ENCODE results near the gene HBG2. TPM values are rescaled to one million over a fixed set of nuclear protein-coding genes. Genes with fewer than 3 reads are reported as not detected.

The HBG2 gene
- total and polyA plus RNA-seq, 2 of the 13 experiments (the other 11 are each of a cell fraction or from before 2014, with no cell fraction given) = not detected

DNA sequence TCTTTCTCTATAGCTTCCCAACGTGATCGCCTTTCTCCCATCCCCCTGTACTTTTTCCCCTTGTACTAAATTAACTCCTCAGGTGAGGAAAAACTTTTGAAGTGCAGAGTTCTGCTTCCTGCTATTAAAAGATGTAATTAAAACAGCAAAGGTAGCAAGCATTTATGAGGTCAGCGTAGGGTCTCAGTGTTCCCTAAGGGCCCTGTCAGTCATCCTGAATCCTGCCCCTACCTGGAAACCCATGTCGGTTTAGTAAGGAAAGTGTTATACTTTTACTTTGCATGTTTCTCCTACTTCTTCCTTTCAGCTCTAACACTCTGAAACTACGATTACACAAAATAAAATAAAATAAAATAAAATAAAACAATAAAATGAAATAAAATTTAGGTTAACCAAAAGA is 26.5 kb downstream of the HBG2 start:
- H3K4me2 ChIP-seq (ENCODE audit: low read depth, low read length) = no peak overlapping the region
- H4K20me1 ChIP-seq (ENCODE audit: insufficient read depth, low read length) = no peaks in the 10 kb centered on the region
- FAIRE-seq (no peak), DNase-seq (ENCODE audit: low spot score) (no peak), ATAC-seq (no peak)
- no peaks in the 10 kb centered on the region for H3K9me3 ChIP-seq (ENCODE audit: low read length)
- CTCF ChIA-PET (ENCODE audit: low intra/inter-chr PET ratio, low total read pairs) = no interaction called here
- H3K79me2 ChIP-seq (ENCODE audit: insufficient read depth, low read length) = no peaks in the 10 kb centered on the region
- H3K9ac ChIP-seq (ENCODE audit: insufficient read depth, low read depth, low read length) = no peak overlapping the region
- H2AFZ ChIP-seq (ENCODE audit: low read length) = no peak overlapping the region
- H3K4me3 ChIP-seq (replicated peaks in 1 of 3; ENCODE audit: insufficient read depth in 1 of 3, low read depth in 2 of 3, low read length in 3 of 3) = no peak overlapping the region
- no peak overlapping the region for H3K27ac ChIP-seq (ENCODE audit: extremely low read length, insufficient read depth, low read length)
- TF ChIP-seq, protein P1, sequence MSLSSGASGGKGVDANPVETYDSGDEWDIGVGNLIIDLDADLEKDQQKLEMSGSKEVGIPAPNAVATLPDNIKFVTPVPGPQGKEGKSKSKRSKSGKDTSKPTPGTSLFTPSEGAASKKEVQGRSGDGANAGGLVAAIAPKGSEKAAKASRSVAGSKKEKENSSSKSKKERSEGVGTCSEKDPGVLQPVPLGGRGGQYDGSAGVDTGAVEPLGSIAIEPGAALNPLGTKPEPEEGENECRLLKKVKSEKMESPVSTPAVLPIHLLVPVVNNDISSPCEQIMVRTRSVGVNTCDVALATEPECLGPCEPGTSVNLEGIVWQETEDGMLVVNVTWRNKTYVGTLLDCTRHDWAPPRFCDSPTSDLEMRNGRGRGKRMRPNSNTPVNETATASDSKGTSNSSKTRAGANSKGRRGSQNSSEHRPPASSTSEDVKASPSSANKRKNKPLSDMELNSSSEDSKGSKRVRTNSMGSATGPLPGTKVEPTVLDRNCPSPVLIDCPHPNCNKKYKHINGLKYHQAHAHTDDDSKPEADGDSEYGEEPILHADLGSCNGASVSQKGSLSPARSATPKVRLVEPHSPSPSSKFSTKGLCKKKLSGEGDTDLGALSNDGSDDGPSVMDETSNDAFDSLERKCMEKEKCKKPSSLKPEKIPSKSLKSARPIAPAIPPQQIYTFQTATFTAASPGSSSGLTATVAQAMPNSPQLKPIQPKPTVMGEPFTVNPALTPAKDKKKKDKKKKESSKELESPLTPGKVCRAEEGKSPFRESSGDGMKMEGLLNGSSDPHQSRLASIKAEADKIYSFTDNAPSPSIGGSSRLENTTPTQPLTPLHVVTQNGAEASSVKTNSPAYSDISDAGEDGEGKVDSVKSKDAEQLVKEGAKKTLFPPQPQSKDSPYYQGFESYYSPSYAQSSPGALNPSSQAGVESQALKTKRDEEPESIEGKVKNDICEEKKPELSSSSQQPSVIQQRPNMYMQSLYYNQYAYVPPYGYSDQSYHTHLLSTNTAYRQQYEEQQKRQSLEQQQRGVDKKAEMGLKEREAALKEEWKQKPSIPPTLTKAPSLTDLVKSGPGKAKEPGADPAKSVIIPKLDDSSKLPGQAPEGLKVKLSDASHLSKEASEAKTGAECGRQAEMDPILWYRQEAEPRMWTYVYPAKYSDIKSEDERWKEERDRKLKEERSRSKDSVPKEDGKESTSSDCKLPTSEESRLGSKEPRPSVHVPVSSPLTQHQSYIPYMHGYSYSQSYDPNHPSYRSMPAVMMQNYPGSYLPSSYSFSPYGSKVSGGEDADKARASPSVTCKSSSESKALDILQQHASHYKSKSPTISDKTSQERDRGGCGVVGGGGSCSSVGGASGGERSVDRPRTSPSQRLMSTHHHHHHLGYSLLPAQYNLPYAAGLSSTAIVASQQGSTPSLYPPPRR (CRISPR knock-in tag; IDR thresholded peaks at IDR 0.05; ENCODE audit: borderline replicate concordance) = no peak
- TF ChIP-seq KLF15 (CRISPR knock-in tag; IDR thresholded peaks at IDR 0.05; ENCODE audit: borderline replicate concordance) = no peak
- intact Hi-C loops (cut with micrococcal nuclease; ENCODE audit: unreplicated experiment) = no loop called here
- POLR2A ChIA-PET = no interaction called here
- BruUV-seq (replicated peaks) = no TSS peak
- H3K27me3 ChIP-seq (ENCODE audit: control insufficient read depth in 1 of 2, insufficient read depth in 2 of 2, low read length in 2 of 2) = peaks cover 0 to 3% of the 10 kb centered on the region in 2 experiments; a peak in 1 of 5 replicates
- under 1% methylated on average over 5 of the region's 5 CpGs for WGBS (ENCODE audit: low lambda C conversion rate)
- no peaks in the 10 kb centered on the region for H3K36me3 ChIP-seq (replicated peaks in 1 of 2; ENCODE audit: control insufficient read depth in 1 of 2, insufficient read depth in 2 of 2, low read length in 2 of 2)
- no peaks in the 10 kb centered on the region for H3K4me1 ChIP-seq (ENCODE audit: insufficient read depth, low read length)
- in situ Hi-C loops (cut with HindIII; ENCODE audit: extremely low pct_ligation_motif_present, low pct_unique_long_range_greater_than_20kb) = no loop called here

DNA sequence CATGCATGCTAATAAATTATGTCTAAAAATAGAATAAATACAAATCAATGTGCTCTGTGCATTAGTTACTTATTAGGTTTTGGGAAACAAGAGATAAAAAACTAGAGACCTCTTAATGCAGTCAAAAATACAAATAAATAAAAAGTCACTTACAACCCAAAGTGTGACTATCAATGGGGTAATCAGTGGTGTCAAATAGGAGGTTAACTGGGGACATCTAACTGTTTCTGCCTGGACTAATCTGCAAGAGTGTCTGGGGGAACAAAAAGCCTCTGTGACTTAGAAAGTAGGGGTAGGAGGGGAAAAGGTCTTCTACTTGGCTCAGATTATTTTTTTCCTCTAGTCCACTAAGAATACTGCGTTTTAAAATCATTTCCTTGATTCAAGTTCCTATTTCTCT is 26.9 kb downstream of the HBG2 start:
- Histone ChIP-seq H3K9ac (ENCODE audit: insufficient read depth, low read depth, low read length) (no peak overlapping the region), H4K20me1 (ENCODE audit: insufficient read depth, low read length) (no peaks in the 10 kb centered on the region), H3K36me3 (replicated peaks in 1 of 2; ENCODE audit: control insufficient read depth in 1 of 2, insufficient read depth in 2 of 2, low read length in 2 of 2) (no peaks in the 10 kb centered on the region), H2AFZ (ENCODE audit: low read length) (no peak overlapping the region), H3K27me3 (ENCODE audit: control insufficient read depth in 1 of 2, insufficient read depth in 2 of 2, low read length in 2 of 2) (peaks cover 0 to 3% of the 10 kb centered on the region in 2 experiments; a peak in 1 of 5 replicates), H3K79me2 (ENCODE audit: insufficient read depth, low read length) (no peaks in the 10 kb centered on the region), H3K4me1 (ENCODE audit: insufficient read depth, low read length) (no peaks in the 10 kb centered on the region), H3K4me3 (replicated peaks in 1 of 3; ENCODE audit: insufficient read depth in 1 of 3, low read depth in 2 of 3, low read length in 3 of 3) (no peak overlapping the region), H3K4me2 (ENCODE audit: low read depth, low read length) (no peak overlapping the region), H3K9me3 (ENCODE audit: low read length) (no peaks in the 10 kb centered on the region), H3K27ac (ENCODE audit: extremely low read length, insufficient read depth, low read length) (no peak overlapping the region)
- intact Hi-C loops (cut with micrococcal nuclease; ENCODE audit: unreplicated experiment) (no loop called here), in situ Hi-C loops (cut with HindIII; ENCODE audit: extremely low pct_ligation_motif_present, low pct_unique_long_range_greater_than_20kb) (no loop called here)
- no TSS peak for BruUV-seq (replicated peaks)
- WGBS (ENCODE audit: low lambda C conversion rate) = 3% methylated on average over 1 of the region's 1 CpG
- DNase-seq (ENCODE audit: low spot score) (no peak), FAIRE-seq (no peak), ATAC-seq (no peak)
- POLR2A ChIA-PET = no interaction called here
- CTCF ChIA-PET (ENCODE audit: low intra/inter-chr PET ratio, low total read pairs) = no interaction called here
- TF ChIP-seq ZNF567 (CRISPR knock-in tag; IDR thresholded peaks at IDR 0.05; ENCODE audit: borderline replicate concordance) (no peak), YEATS4 (CRISPR knock-in tag; IDR thresholded peaks at IDR 0.05; ENCODE audit: borderline replicate concordance) (no peak), NR3C1 (CRISPR knock-in tag; IDR thresholded peaks at IDR 0.05) (no peak), ESRRA (CRISPR knock-in tag; IDR thresholded peaks at IDR 0.05; ENCODE audit: low read depth) (no peak), ZNF234 (CRISPR knock-in tag; conservative IDR thresholded peaks at IDR 0.05) (no peak), MTF2 (CRISPR knock-in tag; IDR thresholded peaks at IDR 0.05; ENCODE audit: borderline replicate concordance) (no peak)
- TF ChIP-seq, protein P2, sequence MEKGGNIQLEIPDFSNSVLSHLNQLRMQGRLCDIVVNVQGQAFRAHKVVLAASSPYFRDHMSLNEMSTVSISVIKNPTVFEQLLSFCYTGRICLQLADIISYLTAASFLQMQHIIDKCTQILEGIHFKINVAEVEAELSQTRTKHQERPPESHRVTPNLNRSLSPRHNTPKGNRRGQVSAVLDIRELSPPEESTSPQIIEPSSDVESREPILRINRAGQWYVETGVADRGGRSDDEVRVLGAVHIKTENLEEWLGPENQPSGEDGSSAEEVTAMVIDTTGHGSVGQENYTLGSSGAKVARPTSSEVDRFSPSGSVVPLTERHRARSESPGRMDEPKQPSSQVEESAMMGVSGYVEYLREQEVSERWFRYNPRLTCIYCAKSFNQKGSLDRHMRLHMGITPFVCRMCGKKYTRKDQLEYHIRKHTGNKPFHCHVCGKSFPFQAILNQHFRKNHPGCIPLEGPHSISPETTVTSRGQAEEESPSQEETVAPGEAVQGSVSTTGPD (CRISPR knock-in tag; IDR thresholded peaks at IDR 0.05) = no peak
- TF ChIP-seq, protein P3, sequence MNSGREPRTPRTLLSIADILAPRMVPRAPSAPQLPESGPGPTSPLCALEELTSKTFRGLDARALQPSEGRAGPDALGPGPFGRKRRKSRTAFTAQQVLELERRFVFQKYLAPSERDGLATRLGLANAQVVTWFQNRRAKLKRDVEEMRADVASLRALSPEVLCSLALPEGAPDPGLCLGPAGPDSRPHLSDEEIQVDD (CRISPR knock-in tag; IDR thresholded peaks at IDR 0.05; ENCODE audit: borderline replicate concordance) = no peak
